GM18951 (cell line): ENCODE results near the gene GPC5.

ENCODE experiments used
- POLR2A ChIP-seq: IDR thresholded peaks from 4 replicates; pipeline ENCODE4 v1.6.1; 2011; ENCODE audit warnings: mild to moderate bottlenecking; ENCODE audit not compliant: insufficient read length, insufficient read depth; ENCODE audit errors: extremely low read depth
- in situ Hi-C: fragments of 300-500 bp; cut with MboI; formaldehyde crosslinking; loops from one replicate; pipeline ENCODE4 v1.12.0; 2022; ENCODE audit warnings: low sequenced_read_pairs, mixed read lengths, inconsistent platforms; ENCODE audit not compliant: unreplicated experiment

Gene GPC5

GRCh38 chr13:91701975-91702374 is 303.6 kb downstream of the GPC5 start:
- no peak for TF ChIP-seq POLR2A
- in situ Hi-C loops: no loop called here

DNA sequence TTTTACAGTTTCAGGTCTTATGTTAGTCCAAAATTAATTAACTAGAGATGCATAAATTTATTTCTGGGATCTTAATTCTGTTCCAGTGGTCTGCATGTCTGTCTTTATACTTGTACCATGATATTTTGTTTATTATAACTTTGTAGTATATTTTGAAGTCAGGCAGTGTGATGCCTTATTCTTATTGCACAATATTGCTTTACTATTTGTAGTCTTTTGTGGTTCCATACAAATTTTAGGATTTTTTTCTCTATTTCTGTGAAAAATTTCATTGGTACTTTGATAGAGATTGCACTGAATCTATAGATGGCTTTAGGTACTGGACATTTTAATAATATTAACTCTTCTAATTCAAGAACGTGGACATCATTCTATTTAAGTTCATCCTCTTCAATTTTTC is 304.0 kb downstream of the GPC5 start:
- TF ChIP-seq POLR2A: no peak
- in situ Hi-C loops: no loop called here

DNA sequence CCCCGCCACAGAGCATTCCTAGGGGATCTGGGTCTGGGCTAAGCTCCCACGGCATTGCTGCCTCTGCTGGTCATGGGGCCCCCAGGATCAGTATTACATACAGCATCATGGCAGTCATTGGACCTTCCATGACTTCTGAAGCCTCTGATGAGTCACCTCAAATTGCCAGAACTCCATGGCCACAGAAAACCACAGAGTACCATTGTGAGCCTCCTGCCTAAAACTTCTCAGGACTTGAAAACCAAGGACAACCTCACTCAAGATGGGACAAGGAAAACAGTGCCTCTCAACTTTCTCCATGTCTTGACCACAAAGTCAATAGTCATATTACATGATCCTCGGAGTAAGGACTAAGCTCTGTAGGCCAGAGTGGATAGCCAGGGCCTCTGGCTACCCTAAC is 306.0 kb downstream of the GPC5 start:
- no peak for TF ChIP-seq POLR2A
- in situ Hi-C loops: no loop called here

GRCh38 chr13:91708558-91708957 is 310.1 kb downstream of the GPC5 start:
- TF ChIP-seq POLR2A: no peak
- in situ Hi-C loops: no loop called here

- no peak for TF ChIP-seq POLR2A
Measured at GRCh38 chr13:91709180-91709579, 310.8 kb downstream of the GPC5 start.

GRCh38 chr13:91710733-91711132 is 312.3 kb downstream of the GPC5 start:
- in situ Hi-C loops: no loop called here

More at GRCh38 chr13:91709180-91709579, 310.8 kb downstream of the GPC5 start:
- in situ Hi-C loops: no loop called here

DNA sequence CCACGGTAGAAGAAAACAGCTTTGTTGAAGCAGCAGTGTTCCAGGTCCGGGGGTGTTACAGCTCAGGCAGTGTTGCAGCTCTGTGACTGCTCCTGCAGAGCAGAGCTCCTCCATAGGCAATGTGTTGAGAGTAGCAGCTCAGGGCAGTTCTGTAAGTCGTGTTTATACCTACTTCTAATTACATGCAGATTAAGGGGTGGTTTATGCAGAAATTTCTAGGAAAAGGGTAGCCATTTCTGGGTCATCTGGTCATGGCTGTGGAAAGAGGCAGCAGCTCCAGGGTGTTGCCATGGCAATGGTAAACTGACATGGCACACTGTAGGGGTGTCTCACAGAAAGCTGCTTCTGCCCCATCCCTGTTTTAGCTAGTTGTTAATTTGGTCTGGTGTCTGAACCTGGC is 316.4 kb downstream of the GPC5 start:
- in situ Hi-C loops: no loop called here
- TF ChIP-seq POLR2A: no peak

More at GRCh38 chr13:91710733-91711132, 312.3 kb downstream of the GPC5 start:
- no peak for TF ChIP-seq POLR2A

- no peak for TF ChIP-seq POLR2A
- in situ Hi-C loops: no loop called here
Measured at GRCh38 chr13:91716436-91717065, 318.1 kb downstream of the GPC5 start.

DNA sequence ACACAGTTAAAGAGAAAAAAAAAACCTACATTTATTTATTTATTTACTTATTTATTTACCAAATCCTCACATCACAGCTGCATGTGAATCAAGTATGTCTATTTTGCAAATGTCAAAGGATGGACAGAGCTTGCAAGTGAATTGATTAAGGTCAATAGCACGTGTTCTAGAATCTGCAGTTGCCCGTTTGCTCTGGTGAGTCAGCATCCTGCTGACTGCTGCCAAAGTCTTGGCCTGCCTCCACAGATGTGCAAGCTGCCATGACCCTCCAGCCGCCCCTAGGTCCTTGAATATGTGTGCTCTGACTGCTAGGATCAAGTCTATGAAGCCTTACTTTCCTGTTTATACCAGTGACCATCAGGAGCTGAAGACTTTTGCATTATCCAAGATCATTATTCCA is 320.6 kb downstream of the GPC5 start:
- in situ Hi-C loops: no loop called here
- no peak for TF ChIP-seq POLR2A

GRCh38 chr13:91721413-91721812 is 323.0 kb downstream of the GPC5 start:
- in situ Hi-C loops: loop anchor here (5.0 kb wide), 1 partner anchor 339 kb away; no protein-coding TSS in a partner anchor
- TF ChIP-seq POLR2A: no peak

DNA sequence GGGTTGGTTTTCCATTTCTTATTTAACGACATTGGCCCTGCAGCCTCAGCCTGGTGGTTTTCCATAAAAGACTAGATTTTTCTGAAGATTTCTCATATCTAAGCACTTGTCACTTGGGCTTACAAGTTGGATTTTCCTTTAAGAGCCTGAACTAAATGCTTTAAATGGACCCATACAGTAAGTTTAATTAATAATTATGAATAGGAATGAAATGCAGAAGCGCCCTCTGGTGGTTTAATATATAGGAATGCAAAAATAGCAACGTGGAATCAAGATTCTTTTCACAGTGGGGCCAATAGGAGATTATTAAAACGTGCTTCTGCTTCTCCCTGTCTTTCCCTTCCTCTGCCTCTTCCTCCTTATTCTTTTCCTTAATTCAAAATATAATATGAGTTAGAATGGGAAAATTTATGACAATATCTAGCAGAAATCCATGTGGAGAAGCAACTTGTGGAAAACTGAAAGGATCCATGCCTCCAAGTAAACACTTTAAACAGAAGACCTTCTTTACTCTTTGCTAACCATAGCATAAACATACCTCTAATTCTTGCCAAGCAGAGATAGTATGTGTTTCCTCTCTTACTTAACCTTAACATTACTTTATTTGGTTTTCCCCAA is 324.0 kb downstream of the GPC5 start:
- in situ Hi-C loops: loop anchor here (5.0 kb wide), 1 partner anchor 340 kb away; no protein-coding TSS in a partner anchor
- TF ChIP-seq POLR2A: no peak

DNA sequence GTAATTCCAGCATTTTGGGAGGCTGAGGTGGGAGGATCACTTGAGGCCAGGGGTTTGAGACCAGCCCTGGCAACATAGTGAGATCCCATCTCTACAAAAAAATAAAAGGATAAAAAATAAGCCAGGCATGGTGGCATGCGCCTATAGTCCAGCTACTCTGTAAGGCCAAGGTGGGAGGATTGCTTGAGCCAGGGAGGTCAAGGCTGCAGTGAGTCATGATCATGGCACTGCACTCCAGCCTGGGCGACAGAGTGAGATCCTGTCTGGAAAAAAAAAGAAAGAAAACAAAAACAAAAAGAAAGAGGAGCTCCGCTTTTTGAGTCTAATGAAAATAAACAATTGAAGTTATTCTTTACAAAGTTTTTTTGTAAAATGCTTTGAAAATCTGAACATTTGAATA is 326.2 kb downstream of the GPC5 start:
- no peak for TF ChIP-seq POLR2A
- in situ Hi-C loops: loop anchor here (5.0 kb wide), 1 partner anchor 342 kb away; no protein-coding TSS in a partner anchor

GRCh38 chr13:91725646-91726045 is 327.2 kb downstream of the GPC5 start:
- in situ Hi-C loops: no loop called here

GRCh38 chr13:91726671-91727070 is 328.2 kb downstream of the GPC5 start:
- TF ChIP-seq POLR2A: no peak
- in situ Hi-C loops: no loop called here

More at GRCh38 chr13:91725646-91726045, 327.2 kb downstream of the GPC5 start:
- TF ChIP-seq POLR2A: no peak
